ENCODE measurements around the gene IDNK.

IDNK gene

GRCh38 chr9:83629433-83630104 lies 6.6 kb downstream of the IDNK start:
- POLR2A ChIA-PET = no interaction called here
- TF ChIP-seq CTCF (IDR thresholded peaks at IDR 0.05; ENCODE audit: insufficient read depth, low read length, missing control alignments) = no peak
- CTCF ChIA-PET = interaction anchor here (0.9 to 4.6 kb wide), 4 partner anchors 8 to 20 kb away, joined by 3 to 25 read pairs (median 6); no protein-coding TSS in a partner anchor
- no peak for DNase-seq (ENCODE audit: low read depth, low spot score)
- no peak overlapping the region for H3K4me3 ChIP-seq (ENCODE audit: low read depth, low read length)

GRCh38 chr9:83630938-83631457 lies 8.1 kb downstream of the IDNK start:
- ChIA-PET CTCF (interaction anchor here (0.6 to 4.6 kb wide), 3 partner anchors 10 to 297 kb away, joined by 3 to 25 read pairs (median 5); no protein-coding TSS in a partner anchor), POLR2A (no interaction called here)

GRCh38 chr9:83633255-83633654 lies 10.3 kb downstream of the IDNK start:
- no peak for DNase-seq (ENCODE audit: low read depth, low spot score)
- no peak for TF ChIP-seq CTCF (IDR thresholded peaks at IDR 0.05; ENCODE audit: insufficient read depth, low read length, missing control alignments)
- CTCF ChIA-PET = interaction anchor here (1.0 to 4.6 kb wide), 2 partner anchors 12 to 299 kb away, joined by 4 to 25 read pairs; no protein-coding TSS in a partner anchor
- POLR2A ChIA-PET = no interaction called here
- no peak overlapping the region for H3K4me3 ChIP-seq (ENCODE audit: low read depth, low read length)

More at GRCh38 chr9:83630938-83631457, 8.1 kb downstream of the IDNK start:
- no peak for DNase-seq (ENCODE audit: low read depth, low spot score)
- TF ChIP-seq CTCF (IDR thresholded peaks at IDR 0.05; ENCODE audit: insufficient read depth, low read length, missing control alignments) = no peak
- H3K4me3 ChIP-seq (ENCODE audit: low read depth, low read length) = no peak overlapping the region

GRCh38 chr9:83633676-83634075 lies 10.7 kb downstream of the IDNK start:
- no peak for DNase-seq (ENCODE audit: low read depth, low spot score)
- POLR2A ChIA-PET = no interaction called here
- CTCF ChIA-PET = no interaction called here
- TF ChIP-seq CTCF (IDR thresholded peaks at IDR 0.05; ENCODE audit: insufficient read depth, low read length, missing control alignments) = no peak
- no peak overlapping the region for H3K4me3 ChIP-seq (ENCODE audit: low read depth, low read length)

- no peak for DNase-seq (ENCODE audit: low read depth, low spot score)
- TF ChIP-seq CTCF (IDR thresholded peaks at IDR 0.05; ENCODE audit: insufficient read depth, low read length, missing control alignments) = no peak
- H3K4me3 ChIP-seq (ENCODE audit: low read depth, low read length) = no peak overlapping the region
- ChIA-PET POLR2A (no interaction called here), CTCF (interaction anchor here (1.0 to 2.2 kb wide), 8 partner anchors 7 to 40 kb away, joined by 3 to 18 read pairs (median 4); no protein-coding TSS in a partner anchor)
Observed at GRCh38 chr9:83636813-83637212, 13.9 kb downstream of the IDNK start.

GRCh38 chr9:83637389-83637788 lies 14.4 kb downstream of the IDNK start:
- ChIA-PET CTCF (interaction anchor here (1.1 to 2.2 kb wide), 5 partner anchors 8 to 41 kb away, joined by 3 to 18 read pairs (median 7); no protein-coding TSS in a partner anchor), POLR2A (no interaction called here)
- DNase-seq (ENCODE audit: low read depth, low spot score) = no peak
- H3K4me3 ChIP-seq (ENCODE audit: low read depth, low read length) = no peak overlapping the region
- TF ChIP-seq CTCF (IDR thresholded peaks at IDR 0.05; ENCODE audit: insufficient read depth, low read length, missing control alignments) = no peak
